NCI-H748 (cell line): ENCODE results near the gene NEAT1.

Source experiments
- DNase-seq: peaks from one replicate; lab custom pipeline; 2025; ENCODE audit not compliant: unreplicated experiment; lab: John Stamatoyannopoulos, UW

Gene NEAT1

DNA sequence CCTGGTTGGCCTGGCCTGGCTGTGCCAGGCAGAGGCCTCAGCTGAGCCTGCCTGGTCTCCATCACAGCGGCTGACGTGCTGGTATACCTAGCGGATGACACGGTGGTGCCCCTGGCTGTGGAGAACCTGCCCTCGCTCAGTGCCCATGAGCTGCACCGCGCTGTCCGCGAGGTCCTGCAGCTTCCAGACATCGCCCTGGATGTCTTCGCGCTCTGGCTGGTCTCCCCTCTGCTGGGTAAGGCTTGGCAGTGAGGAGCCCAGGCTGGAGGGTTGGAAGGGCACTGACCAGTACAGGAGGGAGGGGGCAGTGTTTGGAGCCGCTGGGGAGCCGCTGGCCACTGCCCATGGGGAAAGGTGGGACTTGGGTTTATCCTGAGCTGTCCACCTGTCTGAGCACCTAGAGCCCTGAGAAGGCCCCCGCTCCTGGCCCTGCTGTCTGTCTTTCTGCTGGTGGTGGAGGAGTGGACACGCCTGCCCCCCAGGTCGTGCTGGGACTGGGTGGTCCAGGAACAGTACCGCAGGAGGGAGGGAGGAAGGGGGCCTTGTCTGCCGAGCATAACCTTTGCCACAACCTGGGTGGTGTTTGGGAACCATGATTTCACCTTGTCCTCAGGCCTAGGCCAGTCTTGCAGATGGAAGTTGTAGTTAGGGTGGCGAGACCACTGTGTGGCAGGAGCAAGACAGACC, 33.2 kb upstream of the NEAT1 start:
- no peak for DNase-seq

DNA sequence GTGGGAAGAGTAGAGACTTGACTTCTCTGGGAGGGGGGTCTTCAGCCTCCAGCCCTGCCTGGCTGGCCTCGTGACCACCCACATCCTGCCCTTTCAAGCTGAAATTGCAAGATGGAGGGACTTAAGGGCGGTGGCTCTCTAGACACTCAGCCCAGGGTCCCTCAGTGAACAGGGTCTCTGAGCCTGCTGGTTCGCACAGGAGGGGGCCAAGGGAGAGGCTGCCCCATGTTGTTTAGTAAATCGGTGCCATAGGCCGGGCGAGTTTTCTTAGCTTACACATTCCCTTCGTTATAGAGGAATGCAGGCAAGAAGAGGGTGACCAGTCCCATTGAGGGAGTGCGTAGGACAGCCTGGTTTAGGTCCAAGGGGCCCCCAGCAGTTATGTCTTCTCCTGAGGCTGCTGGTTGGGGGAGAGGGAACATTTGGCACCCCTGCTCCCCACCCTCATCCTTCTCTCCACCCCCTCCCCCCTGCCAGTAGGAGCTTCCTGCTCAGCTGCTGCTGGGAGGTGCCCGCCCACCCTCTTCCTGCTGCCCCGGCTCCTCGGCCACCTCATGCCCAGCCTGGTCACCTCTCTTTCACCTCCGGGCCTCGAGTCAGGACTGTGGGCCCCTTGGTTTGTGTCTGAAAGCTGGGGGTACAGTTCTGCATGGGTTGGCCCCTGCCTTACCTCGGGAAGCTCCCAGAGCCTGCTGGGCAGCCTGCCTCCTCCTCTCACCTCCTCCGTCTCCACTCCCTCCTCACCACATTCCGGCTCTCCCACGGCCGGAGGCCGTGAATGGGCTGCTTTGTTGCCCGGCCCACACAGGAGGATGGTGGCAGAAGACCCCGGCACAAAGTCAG, 32.3 kb upstream of the NEAT1 start:
- no peak for DNase-seq

GRCh38 chr11:65390996-65391395, 31.6 kb upstream of the NEAT1 start:
- DNase-seq = no peak

- DNase-seq = no peak
Measured at GRCh38 chr11:65392186-65392829, 30.3 kb upstream of the NEAT1 start.

- DNase-seq = no peak
Measured at GRCh38 chr11:65392899-65393298, 29.7 kb upstream of the NEAT1 start.

DNA sequence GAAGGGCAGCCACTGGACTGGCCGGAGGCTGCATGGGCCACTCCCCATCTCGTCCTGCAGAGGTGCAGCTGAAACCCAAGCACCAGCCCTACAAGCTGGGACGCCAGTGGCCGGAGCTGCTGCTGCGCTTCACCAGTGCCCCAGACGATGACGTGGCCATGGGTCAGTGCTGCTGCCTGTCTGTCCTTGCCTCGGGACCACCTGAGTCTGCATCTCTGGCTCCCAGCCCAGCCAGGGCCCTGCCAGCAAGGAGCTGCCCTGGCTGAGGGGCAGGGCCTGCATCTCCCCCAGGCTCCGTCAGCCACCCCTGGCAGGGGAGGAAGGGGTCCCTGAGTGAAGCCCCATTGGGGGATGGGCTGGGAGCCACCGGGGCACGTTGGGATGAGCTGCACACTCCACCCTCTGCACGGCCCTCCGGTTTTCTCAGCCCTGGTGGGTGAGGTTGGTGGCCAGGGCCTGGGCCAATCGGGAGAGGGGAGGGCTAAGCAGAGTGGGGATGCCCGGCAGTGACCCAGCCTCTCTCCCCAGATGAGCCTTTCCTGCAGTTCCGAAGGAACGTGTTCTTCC, 29.0 kb upstream of the NEAT1 start:
- no peak for DNase-seq

- no peak for DNase-seq
Measured at GRCh38 chr11:65394125-65394536, 28.5 kb upstream of the NEAT1 start.

DNA sequence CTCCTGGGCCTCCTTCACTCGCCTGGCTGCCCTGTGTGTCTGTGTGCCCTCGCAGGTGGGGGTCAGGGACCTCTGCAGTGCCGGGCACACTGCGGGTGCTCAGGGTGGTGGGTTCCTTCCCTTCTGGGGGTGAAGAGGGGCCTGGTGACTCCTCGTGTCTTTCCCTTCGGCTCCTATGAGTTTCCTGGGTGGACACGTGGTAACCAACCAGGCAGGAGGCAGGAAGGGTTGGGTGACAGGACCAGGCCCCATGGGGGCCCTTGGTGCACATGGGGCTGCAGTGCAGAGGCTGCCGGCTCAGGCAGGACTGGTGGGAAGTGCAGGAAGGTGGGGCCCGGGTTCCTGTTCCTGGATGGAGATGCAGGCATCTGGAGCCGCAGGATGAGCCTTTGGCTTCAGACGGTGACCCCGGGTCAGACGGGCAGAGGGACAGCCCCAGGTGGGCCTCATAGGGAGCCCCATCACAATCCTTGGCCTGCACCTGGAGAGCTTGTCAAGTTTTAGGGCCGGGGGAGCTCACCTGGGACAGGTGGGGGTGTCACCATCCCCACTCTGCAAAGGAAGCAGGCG, 26.6 kb upstream of the NEAT1 start:
- no peak for DNase-seq

DNA sequence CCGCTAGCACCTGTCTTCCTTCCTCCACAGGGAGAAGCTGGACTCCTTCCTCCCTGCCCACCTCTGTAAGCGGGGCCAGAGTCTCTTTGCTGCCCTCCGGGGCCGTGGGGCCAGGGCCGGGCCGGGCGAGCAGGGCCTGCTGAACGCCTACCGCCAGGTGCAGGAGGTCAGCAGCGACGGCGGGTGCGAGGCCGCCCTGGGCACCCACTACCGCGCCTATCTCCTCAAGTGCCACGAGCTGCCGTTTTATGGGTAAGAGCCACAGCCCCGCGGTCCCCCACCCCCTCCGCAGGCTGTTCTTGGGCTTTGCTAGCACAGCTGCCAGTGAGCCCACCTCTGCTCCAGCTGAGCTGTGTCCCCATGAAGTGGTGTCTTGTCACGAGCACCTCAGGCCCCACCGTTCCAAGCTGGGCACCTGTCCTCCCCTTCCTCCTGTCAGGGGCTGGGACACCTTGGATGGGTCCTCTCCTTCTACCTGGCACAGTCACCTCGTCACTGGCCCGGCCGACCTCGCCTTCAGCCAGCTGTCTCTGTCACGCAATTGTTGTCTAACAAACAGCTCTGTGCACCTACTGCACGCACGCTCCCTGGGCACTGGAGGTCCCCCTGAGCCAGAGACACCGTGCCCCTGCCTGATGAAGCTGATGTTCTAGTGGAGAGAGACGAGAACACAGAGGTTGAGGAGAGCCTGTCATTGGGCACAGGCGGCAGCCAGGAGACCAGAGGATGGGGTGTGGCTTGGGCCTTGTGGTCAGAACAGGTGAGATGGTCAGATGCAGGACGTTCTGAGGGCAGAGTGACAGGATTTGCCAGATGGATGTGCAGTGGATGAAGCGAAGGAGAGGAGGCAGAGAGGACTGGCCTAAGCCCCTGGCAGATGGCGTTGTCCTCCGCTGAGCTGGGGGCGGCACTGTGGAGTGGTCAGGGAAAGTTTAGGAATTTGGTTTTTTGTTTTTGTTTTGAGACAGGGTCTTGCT, 25.5 kb upstream of the NEAT1 start:
- DNase-seq = no peak

DNA sequence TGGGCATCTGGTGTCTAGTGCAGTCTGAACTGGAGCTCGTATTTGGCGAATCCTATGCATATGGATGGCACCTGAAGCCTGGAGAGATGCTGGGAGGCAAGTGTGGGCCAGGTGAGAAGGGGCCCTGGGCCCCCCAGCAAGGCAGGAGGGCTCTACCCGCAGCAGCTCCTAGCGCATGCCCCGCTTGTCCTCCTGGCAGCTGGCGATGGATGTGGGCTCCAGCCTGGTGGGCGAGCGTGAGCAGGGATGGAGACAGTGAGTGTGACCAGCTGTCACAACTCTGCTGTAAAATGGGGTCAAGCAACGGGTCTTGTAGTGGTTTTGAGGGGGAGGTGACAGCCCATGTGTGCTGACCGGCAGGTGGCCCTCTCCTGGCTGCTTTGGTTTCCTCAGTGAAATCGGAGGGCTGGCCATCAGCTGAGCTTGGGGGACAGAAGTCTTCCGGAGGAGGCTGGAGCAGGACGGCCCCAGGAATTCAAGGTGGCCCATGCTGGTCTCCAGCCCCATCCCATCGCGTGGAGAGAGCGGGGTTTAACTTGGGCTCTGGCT, 24.2 kb upstream of the NEAT1 start:
- no peak for DNase-seq

- DNase-seq = no peak
Measured at GRCh38 chr11:65399249-65399648, 23.3 kb upstream of the NEAT1 start.

- DNase-seq = no peak
Measured at GRCh38 chr11:65399845-65400244, 22.8 kb upstream of the NEAT1 start.

DNA sequence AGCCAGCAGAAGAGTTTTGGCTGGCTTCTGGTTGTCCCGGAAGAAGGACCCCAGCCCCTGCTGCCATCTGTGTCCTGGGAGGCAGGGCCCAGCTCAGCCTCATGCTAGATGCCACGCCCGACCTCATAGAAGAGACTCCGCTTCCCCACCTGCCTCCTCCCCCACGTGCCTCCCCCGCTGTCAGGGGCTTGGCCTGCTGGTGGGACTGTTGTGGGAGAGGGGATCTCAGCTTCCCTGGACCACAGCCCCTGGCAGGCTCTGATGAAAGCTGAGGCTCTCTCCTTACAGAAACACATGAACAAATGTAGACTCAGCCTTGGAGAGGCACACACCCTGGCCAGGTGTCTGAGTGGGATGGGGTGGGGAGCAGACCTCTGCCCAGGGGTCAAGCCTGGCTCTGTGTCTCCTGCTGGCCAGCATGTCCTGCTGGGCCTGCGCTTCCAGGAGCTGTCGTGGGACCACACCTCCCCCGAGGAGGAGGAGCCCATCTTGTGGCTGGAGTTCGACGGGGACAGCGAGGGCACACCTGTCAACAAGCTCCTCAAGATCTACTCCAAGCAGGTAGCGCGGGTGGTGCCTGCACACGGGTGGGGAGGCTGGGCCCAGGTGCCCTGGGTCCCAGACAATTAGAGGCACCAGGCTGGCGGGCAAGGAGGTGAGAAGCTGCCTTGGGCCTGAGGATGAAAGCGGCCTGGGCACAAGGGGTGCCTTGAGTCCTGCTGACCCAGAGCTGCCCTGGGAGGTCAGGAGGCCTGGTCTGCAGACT, 22.1 kb upstream of the NEAT1 start:
- DNase-seq = no peak

DNA sequence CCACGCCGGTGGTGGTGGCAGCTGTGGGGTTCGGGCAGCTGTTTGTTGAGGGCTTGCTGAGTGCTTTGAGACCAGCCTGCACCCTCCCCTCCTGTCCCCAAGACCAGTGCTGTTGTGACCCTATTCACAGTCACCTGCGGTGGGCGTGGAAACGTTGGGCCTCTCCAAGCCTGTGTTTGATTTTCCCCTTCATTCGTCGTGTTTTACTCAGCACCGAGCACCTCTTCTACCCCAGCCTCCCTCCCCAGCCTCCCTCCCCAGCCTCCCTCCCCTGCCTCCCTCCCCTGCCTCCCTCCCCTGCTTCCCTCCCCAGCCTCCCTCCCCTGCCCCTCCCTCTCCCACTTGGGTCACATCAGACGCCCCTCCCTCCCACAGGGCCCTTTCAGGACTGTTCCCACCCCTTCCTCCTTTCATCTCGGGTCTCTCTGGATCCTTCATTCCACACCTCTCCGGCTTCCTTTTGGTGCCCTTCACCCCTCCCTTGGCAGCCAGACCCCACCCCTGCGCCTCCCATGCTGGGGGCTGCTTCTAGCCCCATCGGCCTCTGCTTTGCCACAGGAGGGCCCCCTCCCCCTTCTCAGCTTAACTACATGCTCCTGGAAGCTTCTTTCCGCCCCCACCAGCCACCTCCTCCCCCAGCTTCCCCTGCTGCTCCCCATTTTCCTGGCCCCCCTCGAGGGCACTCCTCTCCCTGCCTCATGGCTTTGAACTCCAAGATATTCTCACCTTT, 21.4 kb upstream of the NEAT1 start:
- DNase-seq = no peak

- DNase-seq = no peak
Measured at GRCh38 chr11:65401803-65402248, 20.8 kb upstream of the NEAT1 start.

DNA sequence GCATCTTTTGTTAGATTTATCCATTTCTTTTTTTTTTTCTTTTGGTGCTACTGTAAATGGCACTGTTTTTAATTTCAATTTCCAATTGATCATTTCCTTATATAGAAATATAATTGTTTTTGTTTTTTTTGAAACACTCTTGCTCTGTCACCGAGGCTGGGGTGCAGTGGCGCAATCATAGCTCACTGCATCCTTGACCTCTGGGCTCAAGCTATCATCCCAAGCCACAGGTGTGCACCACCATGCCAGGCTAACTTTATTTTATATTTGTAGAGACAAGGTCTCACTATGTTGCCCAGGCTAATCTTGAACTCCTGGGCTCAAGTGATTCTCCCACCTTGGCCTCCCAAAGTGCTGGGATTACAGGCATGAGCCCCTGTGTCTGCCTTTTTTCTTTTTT, 19.8 kb upstream of the NEAT1 start:
- no peak for DNase-seq

- DNase-seq = no peak
Measured at GRCh38 chr11:65403607-65404121, 18.9 kb upstream of the NEAT1 start.

DNA sequence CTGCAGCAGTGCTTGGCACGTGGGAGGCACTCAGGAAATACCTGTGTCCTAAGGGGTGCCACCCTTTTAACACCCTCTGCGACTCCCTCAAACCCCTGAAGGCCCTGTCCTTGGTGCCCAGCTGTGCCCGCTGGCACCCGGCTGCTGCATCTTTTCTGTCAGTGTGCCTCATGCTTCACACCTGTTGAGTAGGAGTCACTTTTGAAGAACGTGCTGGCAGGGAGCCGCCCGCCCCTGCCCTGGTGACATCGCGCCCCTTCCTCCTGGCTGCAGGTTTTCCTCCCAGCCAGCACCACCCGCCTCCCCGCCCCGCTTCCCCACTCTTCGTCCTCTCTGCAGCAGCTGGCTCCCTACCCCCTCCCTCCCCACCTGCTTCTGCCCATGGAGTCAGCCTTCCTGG, 18.4 kb upstream of the NEAT1 start:
- DNase-seq = no peak
